GM12891 (cell line): ENCODE data around the gene MYO18A.

Experiments
- POLR2A ChIP-seq: IDR thresholded peaks from 2 replicates; pipeline ENCODE4 v1.6.1; 2011; ENCODE audit warnings: low read depth, low read length, control low read depth
- POLR2AphosphoS5 ChIP-seq: IDR thresholded peaks from 2 replicates; pipeline ENCODE4 v1.6.1; 2011; ENCODE audit warnings: low read depth, low read length, control low read depth
- SPI1 ChIP-seq: IDR thresholded peaks from 2 replicates; pipeline ENCODE4 v1.6.1; 2011; ENCODE audit warnings: low read depth, low read length, control low read depth
- TAF1 ChIP-seq: IDR thresholded peaks from 2 replicates; pipeline ENCODE4 v1.6.1; 2011; ENCODE audit warnings: low read depth, low read length, control low read depth

GRCh38 chr17:29190592-29191207, 10.5 kb upstream of the MYO18A start:
- TF ChIP-seq POLR2A (no peak), POLR2AphosphoS5 (no peak), TAF1 (no peak), SPI1 (no peak)
